ENCODE measurements around the gene NPAS2. TPM values are rescaled to one million over a fixed set of nuclear protein-coding genes. Genes with fewer than 3 reads are reported as not detected.

Gene NPAS2
- total and polyA plus RNA-seq, 2 of the 8 experiments (the other 6 are each of a cell fraction or from before 2014, with no cell fraction given), result 1.8 to 1.9 TPM

- Histone ChIP-seq H3K4me3 (ENCODE audit: extremely low read depth in 1 of 4, insufficient read depth in 2 of 4, low read depth in 3 of 4, low read length in 4 of 4) (no peak overlapping the region), H2BK15ac (ENCODE audit: low read length) (no peak overlapping the region), H2BK20ac (ENCODE audit: low read length) (no peak overlapping the region), H3K4me2 (ENCODE audit: insufficient read depth in 1 of 2, low read depth in 2 of 2, low read length in 2 of 2) (no peak overlapping the region), H3K9me3 (ENCODE audit: insufficient read depth in 2 of 2, low read depth in 1 of 2, low read length in 1 of 2) (no peaks in the 10 kb centered on the region), H4K91ac (replicated peaks; ENCODE audit: insufficient read length, low read length) (no peak overlapping the region), H3K18ac (ENCODE audit: extremely low read depth, low read length) (no peak overlapping the region), H3K56ac (replicated peaks; ENCODE audit: insufficient read length, low read depth, low read length) (no peak overlapping the region), H4K8ac (ENCODE audit: extremely low read depth, insufficient read depth, low read length) (no peak overlapping the region), H2BK5ac (ENCODE audit: low read depth, low read length) (no peak overlapping the region), H3K79me1 (ENCODE audit: low read depth, low read length) (no peaks in the 10 kb centered on the region), H3K27ac (ENCODE audit: low read depth, low read length) (no peak overlapping the region), H2BK120ac (replicated peaks; ENCODE audit: low read depth, low read length) (no peak overlapping the region), H3K23ac (ENCODE audit: insufficient read length) (no peak overlapping the region), H3K9ac (replicated peaks in 1 of 4; ENCODE audit: extremely low read depth in 1 of 4, low read depth in 3 of 4, low read length in 3 of 4) (no peak overlapping the region), H3K4ac (replicated peaks; ENCODE audit: insufficient read length, low read depth, low read length) (no peak overlapping the region), H3K14ac (ENCODE audit: insufficient read length) (no peak overlapping the region), H3K79me2 (ENCODE audit: control insufficient read depth in 1 of 2, insufficient read depth in 2 of 2, low read length in 2 of 2) (no peaks in the 10 kb centered on the region), H3K23me2 (ENCODE audit: low read depth, low read length) (no peaks in the 10 kb centered on the region), H2AFZ (ENCODE audit: low read length) (no peak overlapping the region), H4K5ac (ENCODE audit: insufficient read length, low read depth, low read length) (no peak overlapping the region), H3K27me3 (replicated peaks in 1 of 4; ENCODE audit: control insufficient read depth in 3 of 4, extremely low read depth in 1 of 4, insufficient read depth in 3 of 4, low read length in 3 of 4) (no peaks in the 10 kb centered on the region), H3K36me3 (ENCODE audit: control insufficient read depth in 2 of 4, insufficient read depth in 4 of 4, low read length in 3 of 4) (no peaks in the 10 kb centered on the region), H3K4me1 (replicated peaks in 1 of 4; ENCODE audit: control insufficient read depth in 3 of 4, insufficient read depth in 4 of 4, low read length in 3 of 4) (peaks cover 0 to 8% (median 3%) of the 10 kb centered on the region in 4 experiments; a peak in 4 of 7 replicates), H2AK5ac (ENCODE audit: low read depth, low read length) (no peak overlapping the region), H4K20me1 (replicated peaks in 1 of 2; ENCODE audit: control insufficient read depth in 1 of 2, insufficient read depth in 2 of 2, low read length in 2 of 2) (no peaks in the 10 kb centered on the region), H2BK12ac (ENCODE audit: low read depth, low read length) (no peak overlapping the region)
- TF ChIP-seq SAP30 (IDR thresholded peaks at IDR 0.05; ENCODE audit: insufficient read depth, insufficient replicate concordance, low read length), result no peak
- TF ChIP-seq SP2 (IDR thresholded peaks at IDR 0.05; ENCODE audit: low read length), result no peak
- TF ChIP-seq TCF12 (IDR thresholded peaks at IDR 0.05; ENCODE audit: low read depth, low read length), result no peak
- TF ChIP-seq SIX5 (IDR thresholded peaks at IDR 0.05; ENCODE audit: low read depth, low read length), result no peak
- TF ChIP-seq GABPA (IDR thresholded peaks at IDR 0.05; ENCODE audit: borderline replicate concordance, insufficient read depth, low read length), result no peak
- TF ChIP-seq ATF2 (IDR thresholded peaks at IDR 0.05; ENCODE audit: low read length), result no peak
- TF ChIP-seq CHD2 (IDR thresholded peaks at IDR 0.05; ENCODE audit: low read length), result no peak
- no peak for TF ChIP-seq RAD21 (IDR thresholded peaks at IDR 0.05 in 1 of 2, conservative IDR thresholded peaks at IDR 0.05 in 1 of 2; ENCODE audit: low read depth in 2 of 2, low read length in 2 of 2)
- DNase-seq (ENCODE audit: low read depth in 1 of 2, low spot score in 2 of 2) (no peak), FAIRE-seq (no peak)
- ChIA-PET POLR2A (ENCODE audit: partially characterized antibody) (no interaction called here), CTCF (ENCODE audit: partially characterized antibody) (no interaction called here)
- 91% methylated on average over 19 of the region's 19 CpGs; no CpG with 5 or more reads in 1 of the 2 experiments for WGBS, 2 experiments (ENCODE audit: extremely low coverage in 1 of 2, insufficient coverage in 1 of 2, insufficient read length in 1 of 2, insufficient replicate concordance in 2 of 2, low coverage in 1 of 2, low lambda C conversion rate in 2 of 2, missing lambda C conversion rate in 1 of 2)
These were observed 124.9 kb downstream of the NPAS2 start for GRCh38 chr2:100944617-100945432.

Measured in H1 (cell line).